Esophagus squamous epithelium (tissue), 5 donors: ENCODE measurements around the gene CCDC93. TPM values are rescaled to one million over a fixed set of nuclear protein-coding genes. Genes with fewer than 3 reads are reported as not detected.

ENCODE experiments used
- DNase-seq: peaks from one replicate; lab custom pipeline; 2025; lab: John Stamatoyannopoulos, UW
- H3K27ac ChIP-seq, 4 donors: fragments of 200-600 bp; sonication (generic); one replicate each; pipeline ENCODE4 v1.5.1; 2016 to 2019; ENCODE audit warnings: mild to moderate bottlenecking in 1 of 4
- H3K27me3 ChIP-seq, 4 donors: fragments of 200-600 bp; sonication (generic); 1 replicate in 3 of 4; 2 replicates in 1 of 4; pipeline versions ENCODE4 v1.5.1 to v1.6.0; 2017 to 2021; ENCODE audit warnings: antibody characterized with exemption in 1 of 4
- H3K36me3 ChIP-seq, 3 donors: fragments of 200-600 bp; sonication (generic); one replicate each; pipeline ENCODE4 v1.5.1; 2016 to 2019
- H3K4me1 ChIP-seq, 3 donors: fragments of 200-600 bp; sonication (generic); one replicate each; pipeline ENCODE4 v1.5.1; 2017 to 2019
- H3K4me3 ChIP-seq, 4 donors: fragments of 200-600 bp; sonication (generic); 1 replicate in 3 of 4; 2 replicates in 1 of 4; pipeline ENCODE4 v1.5.1; 2016 to 2019; ENCODE audit warnings: mild to moderate bottlenecking in 2 of 4, moderate library complexity in 1 of 4
- H3K9me3 ChIP-seq, 3 donors: fragments of 200-600 bp; sonication (generic); one replicate each; pipeline ENCODE4 v1.5.1; 2016 to 2019
- POLR2A ChIP-seq, 4 donors: fragments of 450-650 bp; IDR thresholded peaks; one replicate each; pipeline ENCODE4 v1.6.1; 2017; ENCODE audit warnings: antibody characterized with exemption in 4 of 4, mild to moderate bottlenecking in 4 of 4, moderate library complexity in 3 of 4
- WGBS, 2 donors: methylation state at CpG; one replicate each; pipeline ENCODE4 v1.1.5; 2018; 5-methylcytosine and 5-hydroxymethylcytosine counted together
- intact Hi-C: fragments of 100-400 bp; cut with DNase I; formaldehyde crosslinking; loops from one replicate; pipeline ENCODE4 v1.15.0; 2022
- total RNA-seq, 4 donors: library from RNA; depleted of rRNA; stranded (reverse); fragments of >200 nt; gene quantifications; one replicate each; pipeline ENCODE4 v1.1.0, GENCODE V29; 2016
- TF ChIP-seq, protein P1 (sequence below), 6 experiments: fragments of 450-650 bp in 4 of 6; fragments of 200-600 bp in 2 of 6; sonication (generic) in 2 of 6; IDR thresholded peaks; one replicate each; pipeline ENCODE4 v1.5.1; 2016 to 2019; ENCODE audit warnings: antibody characterized with exemption in 6 of 6, mild to moderate bottlenecking in 4 of 6, moderate library complexity in 4 of 6
- donor health status: DM: yes; HTN: yes; CAD: no.

The CCDC93 gene
- total RNA-seq, 4 donors from 2014 or later, result 10.6 to 20.4 (median 17.2) TPM

DNA sequence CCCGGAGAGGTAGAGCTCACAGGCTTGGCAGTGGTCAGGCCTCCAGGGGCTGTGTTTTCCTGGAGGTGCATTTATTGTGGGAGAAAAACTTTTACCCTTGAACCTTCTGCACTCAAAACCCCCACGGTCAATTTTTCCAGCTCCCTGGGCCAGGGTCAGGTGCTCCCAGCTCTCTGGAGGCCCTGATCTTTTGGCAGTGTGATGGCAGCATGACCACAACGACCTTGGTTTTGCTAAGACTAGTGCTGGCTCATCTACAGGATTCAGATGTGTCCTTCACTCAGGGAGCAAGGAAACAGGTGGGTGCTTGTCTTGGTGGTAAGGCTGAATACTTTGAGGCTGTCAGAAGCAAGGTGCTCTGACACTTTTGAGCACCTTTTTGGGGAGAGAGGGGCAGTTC, 92.3 kb downstream of the CCDC93 start:
- intact Hi-C loops, result no loop called here
- WGBS, 2 donors, result 93 to 100% methylated on average over 3 of the region's 3 CpGs
- no peak overlapping the region for H3K4me3 ChIP-seq
- DNase-seq, result no peak
- H3K36me3 ChIP-seq, result peaks cover 0 to 94% (median 28%) of the 10 kb centered on the region in 3 donors
- H3K27me3 ChIP-seq, result no peaks in the 10 kb centered on the region
- no peaks in the 10 kb centered on the region for H3K9me3 ChIP-seq
- H3K27ac ChIP-seq, result no peak overlapping the region
- no peaks in the 10 kb centered on the region for H3K4me1 ChIP-seq
- no peak for TF ChIP-seq POLR2A (IDR thresholded peaks at IDR 0.05)
- TF ChIP-seq, protein P1, sequence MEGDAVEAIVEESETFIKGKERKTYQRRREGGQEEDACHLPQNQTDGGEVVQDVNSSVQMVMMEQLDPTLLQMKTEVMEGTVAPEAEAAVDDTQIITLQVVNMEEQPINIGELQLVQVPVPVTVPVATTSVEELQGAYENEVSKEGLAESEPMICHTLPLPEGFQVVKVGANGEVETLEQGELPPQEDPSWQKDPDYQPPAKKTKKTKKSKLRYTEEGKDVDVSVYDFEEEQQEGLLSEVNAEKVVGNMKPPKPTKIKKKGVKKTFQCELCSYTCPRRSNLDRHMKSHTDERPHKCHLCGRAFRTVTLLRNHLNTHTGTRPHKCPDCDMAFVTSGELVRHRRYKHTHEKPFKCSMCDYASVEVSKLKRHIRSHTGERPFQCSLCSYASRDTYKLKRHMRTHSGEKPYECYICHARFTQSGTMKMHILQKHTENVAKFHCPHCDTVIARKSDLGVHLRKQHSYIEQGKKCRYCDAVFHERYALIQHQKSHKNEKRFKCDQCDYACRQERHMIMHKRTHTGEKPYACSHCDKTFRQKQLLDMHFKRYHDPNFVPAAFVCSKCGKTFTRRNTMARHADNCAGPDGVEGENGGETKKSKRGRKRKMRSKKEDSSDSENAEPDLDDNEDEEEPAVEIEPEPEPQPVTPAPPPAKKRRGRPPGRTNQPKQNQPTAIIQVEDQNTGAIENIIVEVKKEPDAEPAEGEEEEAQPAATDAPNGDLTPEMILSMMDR (IDR thresholded peaks at IDR 0.05), result no peak

DNA sequence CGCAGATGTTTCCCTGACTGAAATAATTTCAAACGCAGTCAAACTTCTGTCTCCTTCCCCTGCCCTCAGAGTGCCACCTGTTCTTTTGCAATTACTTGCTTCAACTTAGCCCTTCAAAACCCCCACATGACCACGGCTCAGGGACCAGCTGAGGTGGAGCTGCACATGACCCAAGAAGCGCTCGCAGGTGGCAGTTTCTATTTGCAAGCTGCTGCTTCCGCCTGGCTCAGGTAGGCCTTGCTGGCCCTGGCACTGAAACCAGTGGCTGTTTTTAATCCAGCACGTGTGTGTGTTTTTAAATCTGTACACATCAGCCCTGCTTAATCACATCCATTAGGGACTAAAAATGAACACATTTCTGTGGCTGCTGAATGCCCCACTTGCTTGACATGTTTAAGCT, 95.3 kb downstream of the CCDC93 start:
- Histone ChIP-seq H3K27ac (no peak overlapping the region), H3K9me3 (no peaks in the 10 kb centered on the region), H3K27me3 (no peaks in the 10 kb centered on the region), H3K4me3 (no peak overlapping the region), H3K36me3 (peaks cover 0 to 86% (median 28%) of the 10 kb centered on the region in 3 donors), H3K4me1 (no peaks in the 10 kb centered on the region)
- no peak for TF ChIP-seq POLR2A (IDR thresholded peaks at IDR 0.05)
- TF ChIP-seq, protein P1 (IDR thresholded peaks at IDR 0.05), result no peak
- intact Hi-C loops, result no loop called here
- no peak for DNase-seq
- WGBS, 2 donors, result 87 to 96% methylated on average over 7 of the region's 7 CpGs

DNA sequence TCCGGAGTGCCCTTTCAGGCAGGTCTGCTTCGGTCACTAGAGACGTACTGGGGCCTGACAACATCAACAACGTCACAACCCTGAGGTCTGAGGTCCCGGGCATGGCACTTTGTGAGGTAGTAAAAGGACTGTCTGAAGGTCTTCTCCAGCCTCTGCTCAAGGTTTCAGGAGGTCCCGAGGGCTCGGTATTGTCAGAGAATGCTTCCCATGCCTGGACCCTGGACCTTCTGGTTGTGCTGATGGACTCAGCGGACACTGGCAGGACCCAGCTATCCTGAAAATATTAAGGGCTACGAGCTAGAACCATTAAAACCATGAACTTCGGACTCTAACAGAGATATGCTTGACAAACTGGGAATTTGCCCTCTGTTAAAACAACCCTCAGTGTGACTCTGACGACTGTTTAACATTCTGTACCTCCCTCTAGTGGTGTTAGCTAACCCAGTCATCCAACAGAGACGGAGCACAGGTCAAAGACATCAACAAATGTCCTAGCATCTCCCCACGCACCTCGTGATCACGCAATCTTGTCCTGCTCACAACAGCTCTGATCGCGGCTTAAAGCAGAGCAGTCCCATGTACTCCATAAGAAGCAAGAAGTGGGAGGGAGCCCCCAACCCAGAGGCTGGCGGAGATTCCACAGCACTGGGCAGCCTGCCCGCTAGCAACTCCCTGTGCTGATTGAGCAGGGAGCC, 96.5 kb downstream of the CCDC93 start:
- intact Hi-C loops, result no loop called here
- H3K36me3 ChIP-seq, result peaks cover 0 to 74% (median 28%) of the 10 kb centered on the region in 3 donors
- H3K4me1 ChIP-seq, result no peaks in the 10 kb centered on the region
- no peaks in the 10 kb centered on the region for H3K27me3 ChIP-seq
- WGBS, 2 donors, result 89 to 91% methylated on average over 16 to 19 of the region's 19 CpGs
- no peak for DNase-seq
- H3K27ac ChIP-seq, result no peak overlapping the region
- H3K9me3 ChIP-seq, result peaks cover 0 to 8% (median 0%) of the 10 kb centered on the region in 3 donors
- TF ChIP-seq, protein P1 (IDR thresholded peaks at IDR 0.05), result peak in 1 of 6 experiments; percentile 7
- no peak for TF ChIP-seq POLR2A (IDR thresholded peaks at IDR 0.05)
- H3K4me3 ChIP-seq, result no peak overlapping the region

DNA sequence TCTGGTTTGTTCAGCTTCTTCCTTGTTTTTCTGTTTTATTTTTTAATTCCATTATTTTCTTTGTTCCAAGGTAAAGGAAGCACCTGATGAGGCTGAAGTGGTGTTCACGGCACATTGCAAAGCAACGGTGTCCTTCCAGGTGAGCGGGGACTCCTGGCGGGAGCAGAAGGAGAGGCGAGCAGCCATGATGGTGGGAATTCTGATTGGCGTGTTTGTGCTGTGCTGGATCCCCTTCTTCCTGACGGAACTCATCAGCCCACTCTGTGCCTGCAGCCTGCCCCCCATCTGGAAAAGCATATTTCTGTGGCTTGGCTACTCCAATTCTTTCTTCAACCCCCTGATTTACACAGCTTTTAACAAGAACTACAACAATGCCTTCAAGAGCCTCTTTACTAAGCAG, 110.9 kb downstream of the CCDC93 start:
- TF ChIP-seq, protein P1 (IDR thresholded peaks at IDR 0.05), result no peak
- no peak for TF ChIP-seq POLR2A (IDR thresholded peaks at IDR 0.05)
- Histone ChIP-seq H3K4me1 (no peaks in the 10 kb centered on the region), H3K27me3 (no peaks in the 10 kb centered on the region), H3K36me3 (no peaks in the 10 kb centered on the region), H3K4me3 (no peak overlapping the region), H3K27ac (no peak overlapping the region), H3K9me3 (no peaks in the 10 kb centered on the region)
- no peak for DNase-seq
- intact Hi-C loops, result no loop called here
- 83 to 87% methylated on average over 6 to 7 of the region's 7 CpGs for WGBS, 2 donors

DNA sequence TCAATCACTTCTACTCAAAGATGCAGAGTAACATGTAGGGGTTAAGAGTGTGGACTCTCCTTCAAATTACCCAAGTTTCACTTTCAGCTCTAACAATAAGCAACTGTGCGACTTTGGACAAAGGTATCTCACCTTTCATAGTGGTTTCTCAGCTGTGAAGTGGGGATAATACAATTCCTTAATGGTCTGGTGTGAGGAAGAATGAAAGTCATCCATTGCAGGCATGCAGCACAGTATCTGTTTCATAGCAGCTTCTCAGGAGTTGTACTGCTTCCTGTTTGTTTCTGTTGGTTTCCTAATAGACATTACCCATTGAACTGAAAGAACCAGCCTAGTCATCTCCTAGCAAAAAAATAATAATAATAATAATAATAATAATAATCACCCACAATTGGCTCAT, 125.0 kb downstream of the CCDC93 start:
- TF ChIP-seq POLR2A (IDR thresholded peaks at IDR 0.05), result no peak
- TF ChIP-seq, protein P1 (IDR thresholded peaks at IDR 0.05), result no peak
- intact Hi-C loops, result no loop called here
- H3K4me1 ChIP-seq, result no peaks in the 10 kb centered on the region
- no peak overlapping the region for H3K27ac ChIP-seq
- no peak for DNase-seq
- no peaks in the 10 kb centered on the region for H3K36me3 ChIP-seq
- H3K9me3 ChIP-seq, result no peaks in the 10 kb centered on the region
- no peak overlapping the region for H3K4me3 ChIP-seq
- WGBS, 2 donors, result 55 to 78% methylated on average over 1 of the region's 1 CpG
- peaks cover 0 to 4% (median 0%) of the 10 kb centered on the region in 4 donors for H3K27me3 ChIP-seq
